Measurements from ENCODE around the gene HNRNPUL2. TPM values are rescaled to one million over a fixed set of nuclear protein-coding genes. Genes with fewer than 3 reads are reported as not detected.

The HNRNPUL2 gene
- 43.6 TPM for total RNA-seq (ENCODE audit: unreplicated experiment)
- long read RNA-seq, partial matches to known transcripts, result 0 of 2 reads
- long read RNA-seq, other reads (novel, unspliced or antisense), result 2 of 2 reads

- peaks cover 28% of the 10 kb centered on the region for H3K36me3 Mint-ChIP-seq (ENCODE audit: low read depth, unreplicated experiment)
- DNase-seq (ENCODE audit: low spot score), result peak; percentile 98
- peaks cover 31% of the 10 kb centered on the region for H3K4me1 Mint-ChIP-seq (ENCODE audit: unreplicated experiment)
- peak within 1 kb of the TSS; percentile 96 for H3K27ac Mint-ChIP-seq (ENCODE audit: unreplicated experiment)
- peak within 1 kb of the TSS; percentile 99 for H3K4me3 Mint-ChIP-seq (ENCODE audit: unreplicated experiment)
- H3K27me3 Mint-ChIP-seq (ENCODE audit: unreplicated experiment), result peaks cover 21% of the 10 kb centered on the region
- TF ChIP-seq CTCF (IDR thresholded peaks at IDR 0.05; ENCODE audit: unreplicated experiment), result no peak
- no peaks in the 10 kb centered on the region for H3K9me3 Mint-ChIP-seq (ENCODE audit: unreplicated experiment)
These were observed at the start of gene HNRNPUL2 for GRCh38 chr11:62727165-62727871. HNRNPUL2 (minus strand) TSS chr11:62727457; CDS start chr11:62727156, 301 bp downstream.

- Mint-ChIP-seq H3K4me1 (ENCODE audit: unreplicated experiment) (peaks cover 4% of the 10 kb centered on the region), H3K9me3 (ENCODE audit: unreplicated experiment) (no peaks in the 10 kb centered on the region), H3K27ac (ENCODE audit: unreplicated experiment) (no peak overlapping the region), H3K27me3 (ENCODE audit: unreplicated experiment) (peaks cover 9% of the 10 kb centered on the region), H3K36me3 (ENCODE audit: low read depth, unreplicated experiment) (peaks cover 22% of the 10 kb centered on the region), H3K4me3 (ENCODE audit: unreplicated experiment) (no peak overlapping the region)
- no peak for TF ChIP-seq CTCF (IDR thresholded peaks at IDR 0.05; ENCODE audit: unreplicated experiment)
- no peak for DNase-seq (ENCODE audit: low spot score)
These were observed 48.4 kb upstream of the HNRNPUL2 start for GRCh38 chr11:62775646-62776045.

DNA sequence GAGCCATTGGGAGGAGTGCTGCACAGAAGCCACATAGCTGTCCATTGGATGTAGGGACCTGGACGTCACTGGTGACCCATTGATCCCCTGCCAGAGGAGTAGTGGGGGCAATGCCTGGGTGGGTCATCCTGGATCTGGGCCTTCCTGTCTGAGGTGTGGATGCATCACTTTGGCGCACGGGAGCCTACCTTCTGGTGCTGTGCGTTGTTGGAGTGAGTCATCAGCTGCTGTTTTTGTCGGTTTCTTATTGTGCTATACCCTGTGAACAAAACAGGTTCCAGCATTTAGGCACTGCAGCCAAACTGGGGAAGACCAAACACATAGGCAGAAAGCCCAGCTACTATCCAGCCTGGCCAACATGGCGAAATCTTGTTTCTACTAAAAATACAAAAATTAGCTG, 47.1 kb upstream of the HNRNPUL2 start:
- peaks cover 9% of the 10 kb centered on the region for H3K27me3 Mint-ChIP-seq (ENCODE audit: unreplicated experiment)
- peaks cover 23% of the 10 kb centered on the region for H3K36me3 Mint-ChIP-seq (ENCODE audit: low read depth, unreplicated experiment)
- no peaks in the 10 kb centered on the region for H3K9me3 Mint-ChIP-seq (ENCODE audit: unreplicated experiment)
- peaks cover 9% of the 10 kb centered on the region for H3K4me1 Mint-ChIP-seq (ENCODE audit: unreplicated experiment)
- H3K4me3 Mint-ChIP-seq (ENCODE audit: unreplicated experiment), result no peak overlapping the region
- no peak for DNase-seq (ENCODE audit: low spot score)
- no peak overlapping the region for H3K27ac Mint-ChIP-seq (ENCODE audit: unreplicated experiment)
- TF ChIP-seq CTCF (IDR thresholded peaks at IDR 0.05; ENCODE audit: unreplicated experiment), result no peak

DNA sequence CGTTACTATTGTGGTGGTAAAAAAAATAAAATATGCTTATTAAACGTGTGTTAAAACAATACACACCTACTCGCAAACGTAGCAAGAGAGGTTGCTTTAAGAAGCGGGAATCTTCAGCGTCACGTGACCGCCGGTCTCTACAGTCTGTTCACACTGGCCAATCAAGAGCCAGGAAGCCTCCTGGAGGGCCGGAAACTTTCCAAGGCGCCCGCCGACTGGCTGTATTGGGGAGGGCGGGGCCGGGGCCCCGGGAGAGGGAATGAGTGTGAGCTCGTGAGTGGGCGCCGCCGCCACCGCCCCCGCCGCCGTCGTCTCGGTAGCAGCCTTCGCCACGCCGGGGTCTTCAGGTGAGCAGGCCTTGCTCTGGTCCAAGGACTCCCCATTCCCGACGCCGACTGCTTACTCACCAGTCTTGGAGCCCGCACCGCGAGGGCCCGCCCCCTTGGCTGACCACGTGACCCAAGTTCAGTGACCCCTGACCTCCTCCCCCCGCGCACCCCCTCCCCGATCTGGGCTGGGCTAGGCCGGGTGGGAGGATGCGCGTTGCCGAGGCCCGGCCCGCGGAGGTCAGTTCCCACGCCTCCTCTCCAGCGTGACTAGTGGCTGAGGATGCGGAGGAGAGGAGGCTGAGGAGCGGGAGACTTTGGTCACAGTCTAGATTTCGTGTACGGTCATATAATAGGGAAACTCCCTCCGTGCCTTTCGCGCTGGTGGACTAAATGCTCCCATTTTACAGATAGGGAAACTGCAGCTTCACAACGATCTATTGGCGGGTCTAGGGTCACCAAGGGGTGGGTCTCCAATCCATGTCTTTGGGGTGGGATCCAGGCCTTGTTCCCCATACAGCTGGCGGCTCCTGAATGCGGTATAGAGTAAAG, 44.1 kb upstream of the HNRNPUL2 start, which contains the start of gene TAF6L:
TSS of gene TAF6L (plus strand) at position 253 of the 878 bp plus-strand sequence. CDS start 4,388 bp downstream, outside the sequence.
- TF ChIP-seq CTCF (IDR thresholded peaks at IDR 0.05; ENCODE audit: unreplicated experiment), result no peak
- Mint-ChIP-seq H3K27me3 (ENCODE audit: unreplicated experiment) (peaks cover 6% of the 10 kb centered on the region), H3K9me3 (ENCODE audit: unreplicated experiment) (no peaks in the 10 kb centered on the region), H3K27ac (ENCODE audit: unreplicated experiment) (peak within 1 kb of the TSS; percentile 94), H3K4me1 (ENCODE audit: unreplicated experiment) (peaks cover 9% of the 10 kb centered on the region), H3K36me3 (ENCODE audit: low read depth, unreplicated experiment) (peaks cover 14% of the 10 kb centered on the region), H3K4me3 (ENCODE audit: unreplicated experiment) (peak within 1 kb of the TSS; percentile 92)
- DNase-seq (ENCODE audit: low spot score), result peak; percentile 92

Measured in endothelial cell (in vitro differentiated cells).